Medulla oblongata (tissue), 1 donor: ENCODE measurements around the gene TPST1.
"Not testable (repeated sequence)": the region's sequence is repeated elsewhere in the genome, so short reads cannot be mapped to it uniquely, and the experiment has no call there.

Experiments used
- DNase-seq: peaks from one replicate; pipeline ENCODE4 v3.0.0-alpha.2; 2015; ENCODE audit errors: extremely low spot score

The TPST1 gene

GRCh38 chr7:66331883-66332282 is 126.7 kb downstream of the TPST1 start:
- DNase-seq: no peak

GRCh38 chr7:66333443-66333842 is 128.3 kb downstream of the TPST1 start:
- DNase-seq: no peak

- no peak for DNase-seq
These were observed 130.2 kb downstream of the TPST1 start for GRCh38 chr7:66335318-66335717.

GRCh38 chr7:66336760-66337159 is 131.6 kb downstream of the TPST1 start:
- no peak for DNase-seq

GRCh38 chr7:66339141-66339540 is 134.0 kb downstream of the TPST1 start:
- no peak for DNase-seq

- no peak for DNase-seq
These were observed 139.0 kb downstream of the TPST1 start for GRCh38 chr7:66344166-66344565.

GRCh38 chr7:66348531-66348930 is 143.4 kb downstream of the TPST1 start:
- no peak for DNase-seq

- no peak for DNase-seq
These were observed 143.8 kb downstream of the TPST1 start for GRCh38 chr7:66348959-66349358.

GRCh38 chr7:66352071-66352470 is 146.9 kb downstream of the TPST1 start:
- DNase-seq: peak; percentile 37

- no peak for DNase-seq
These were observed 148.4 kb downstream of the TPST1 start for GRCh38 chr7:66353547-66353946.

GRCh38 chr7:66355756-66356155 is 150.6 kb downstream of the TPST1 start:
- no peak for DNase-seq

GRCh38 chr7:66356277-66356721 is 151.2 kb downstream of the TPST1 start:
- DNase-seq: no peak

- DNase-seq: no peak
These were observed 152.0 kb downstream of the TPST1 start for GRCh38 chr7:66357087-66357486.

GRCh38 chr7:66359656-66360211 is 154.6 kb downstream of the TPST1 start:
- peak; percentile 8 for DNase-seq

- DNase-seq: no peak
These were observed 157.0 kb downstream of the TPST1 start for GRCh38 chr7:66362136-66362535.

- no peak for DNase-seq
These were observed 158.5 kb downstream of the TPST1 start for GRCh38 chr7:66363635-66364034.

- not testable (repeated sequence) for DNase-seq
These were observed 159.9 kb downstream of the TPST1 start for GRCh38 chr7:66365031-66365430.

- DNase-seq: no peak
These were observed 166.1 kb downstream of the TPST1 start for GRCh38 chr7:66371096-66371824.

- DNase-seq: not testable (repeated sequence)
These were observed 169.2 kb downstream of the TPST1 start for GRCh38 chr7:66374141-66374840.

GRCh38 chr7:66376264-66376945 is 171.3 kb downstream of the TPST1 start:
- no peak for DNase-seq

GRCh38 chr7:66377045-66377444 is 171.9 kb downstream of the TPST1 start:
- no peak for DNase-seq

GRCh38 chr7:66377714-66378113 is 172.6 kb downstream of the TPST1 start:
- DNase-seq: no peak
